Suprapubic skin (tissue), 4 donors: ENCODE results near the gene TTC28.
"Not testable (repeated sequence)": the region's sequence is repeated elsewhere in the genome, so short reads cannot be mapped to it uniquely, and the experiment has no call there.

Source experiments
- POLR2A ChIP-seq, 2 donors: fragments of 450-650 bp; IDR thresholded peaks; one replicate each; pipeline ENCODE4 v1.6.1; 2017; ENCODE audit warnings: antibody characterized with exemption in 2 of 2, mild to moderate bottlenecking in 2 of 2, moderate library complexity in 2 of 2
- POLR2AphosphoS5 ChIP-seq, 3 donors: sonication (generic); formaldehyde crosslinking; IDR thresholded peaks; one replicate each; pipeline ENCODE4 v1.6.1; 2017; ENCODE audit warnings: antibody characterized with exemption in 3 of 3
- TF ChIP-seq, protein P1 (sequence below), 2 donors: fragments of 200-600 bp in 1 of 2; fragments of 450-650 bp in 1 of 2; sonication (generic) in 1 of 2; IDR thresholded peaks; one replicate each; pipeline ENCODE4 v1.5.1; 2016 to 2019; ENCODE audit warnings: antibody characterized with exemption in 2 of 2, mild to moderate bottlenecking in 1 of 2, moderate library complexity in 1 of 2

DNA sequence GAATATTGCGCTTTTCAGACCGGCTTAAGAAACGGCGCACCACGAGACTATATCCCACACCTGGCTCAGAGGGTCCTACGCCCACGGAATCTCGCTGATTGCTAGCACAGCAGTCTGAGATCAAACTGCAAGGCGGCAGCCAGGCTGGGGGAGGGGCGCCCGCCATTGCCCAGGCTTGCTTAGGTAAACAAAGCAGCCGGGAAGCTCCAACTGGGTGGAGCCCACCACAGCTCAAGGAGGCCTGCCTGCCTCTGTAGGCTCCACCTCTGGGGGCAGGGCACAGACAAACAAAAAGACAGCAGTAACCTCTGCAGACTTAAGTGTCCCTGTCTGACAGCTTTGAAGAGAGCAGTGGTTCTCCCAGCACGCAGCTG lies 16.1 kb downstream of the TTC28 start:
- not testable (repeated sequence) for TF ChIP-seq POLR2A, POLR2AphosphoS5 (IDR thresholded peaks at IDR 0.05)
- TF ChIP-seq, protein P1, sequence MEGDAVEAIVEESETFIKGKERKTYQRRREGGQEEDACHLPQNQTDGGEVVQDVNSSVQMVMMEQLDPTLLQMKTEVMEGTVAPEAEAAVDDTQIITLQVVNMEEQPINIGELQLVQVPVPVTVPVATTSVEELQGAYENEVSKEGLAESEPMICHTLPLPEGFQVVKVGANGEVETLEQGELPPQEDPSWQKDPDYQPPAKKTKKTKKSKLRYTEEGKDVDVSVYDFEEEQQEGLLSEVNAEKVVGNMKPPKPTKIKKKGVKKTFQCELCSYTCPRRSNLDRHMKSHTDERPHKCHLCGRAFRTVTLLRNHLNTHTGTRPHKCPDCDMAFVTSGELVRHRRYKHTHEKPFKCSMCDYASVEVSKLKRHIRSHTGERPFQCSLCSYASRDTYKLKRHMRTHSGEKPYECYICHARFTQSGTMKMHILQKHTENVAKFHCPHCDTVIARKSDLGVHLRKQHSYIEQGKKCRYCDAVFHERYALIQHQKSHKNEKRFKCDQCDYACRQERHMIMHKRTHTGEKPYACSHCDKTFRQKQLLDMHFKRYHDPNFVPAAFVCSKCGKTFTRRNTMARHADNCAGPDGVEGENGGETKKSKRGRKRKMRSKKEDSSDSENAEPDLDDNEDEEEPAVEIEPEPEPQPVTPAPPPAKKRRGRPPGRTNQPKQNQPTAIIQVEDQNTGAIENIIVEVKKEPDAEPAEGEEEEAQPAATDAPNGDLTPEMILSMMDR (IDR thresholded peaks at IDR 0.05), result not testable (repeated sequence)
